OCI-LY7 (cell line): ENCODE measurements around the gene ZNF668.

Source experiments
- EZH2phosphoT487 ChIP-seq: fragments of 200-600 bp; sonication (generic); IDR thresholded peaks from 2 replicates; pipeline ENCODE4 v1.6.1; 2018; ENCODE audit warnings: low read depth, borderline replicate concordance, mild to moderate bottlenecking, mixed run types, antibody characterized with exemption, low read length, moderate library complexity, mixed read lengths
- TF ChIP-seq, protein P1 (sequence below): fragments of 200-600 bp; sonication (generic); conservative IDR thresholded peaks from 2 replicates; pipeline ENCODE4 v1.5.1; 2014; ENCODE audit warnings: mild to moderate bottlenecking, antibody characterized with exemption, low read length, moderate library complexity, mixed read lengths

DNA sequence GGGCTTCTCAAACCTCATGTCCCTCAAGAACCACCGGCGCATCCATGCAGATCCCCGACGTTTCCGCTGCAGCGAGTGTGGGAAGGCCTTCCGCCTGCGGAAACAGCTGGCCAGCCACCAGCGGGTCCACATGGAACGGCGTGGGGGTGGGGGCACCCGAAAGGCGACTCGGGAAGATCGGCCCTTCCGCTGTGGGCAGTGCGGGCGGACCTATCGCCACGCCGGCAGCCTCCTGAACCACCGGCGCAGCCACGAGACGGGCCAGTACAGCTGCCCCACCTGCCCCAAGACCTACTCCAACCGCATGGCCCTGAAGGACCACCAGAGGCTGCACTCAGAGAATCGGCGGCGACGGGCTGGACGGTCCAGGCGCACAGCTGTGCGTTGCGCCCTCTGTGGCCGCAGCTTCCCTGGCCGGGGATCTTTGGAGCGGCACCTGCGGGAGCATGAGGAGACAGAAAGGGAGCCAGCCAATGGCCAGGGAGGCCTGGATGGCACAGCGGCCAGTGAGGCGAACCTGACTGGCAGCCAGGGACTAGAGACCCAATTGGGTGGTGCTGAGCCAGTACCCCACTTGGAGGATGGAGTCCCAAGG is 6.1 kb upstream of the ZNF668 start:
- TF ChIP-seq, protein P1, sequence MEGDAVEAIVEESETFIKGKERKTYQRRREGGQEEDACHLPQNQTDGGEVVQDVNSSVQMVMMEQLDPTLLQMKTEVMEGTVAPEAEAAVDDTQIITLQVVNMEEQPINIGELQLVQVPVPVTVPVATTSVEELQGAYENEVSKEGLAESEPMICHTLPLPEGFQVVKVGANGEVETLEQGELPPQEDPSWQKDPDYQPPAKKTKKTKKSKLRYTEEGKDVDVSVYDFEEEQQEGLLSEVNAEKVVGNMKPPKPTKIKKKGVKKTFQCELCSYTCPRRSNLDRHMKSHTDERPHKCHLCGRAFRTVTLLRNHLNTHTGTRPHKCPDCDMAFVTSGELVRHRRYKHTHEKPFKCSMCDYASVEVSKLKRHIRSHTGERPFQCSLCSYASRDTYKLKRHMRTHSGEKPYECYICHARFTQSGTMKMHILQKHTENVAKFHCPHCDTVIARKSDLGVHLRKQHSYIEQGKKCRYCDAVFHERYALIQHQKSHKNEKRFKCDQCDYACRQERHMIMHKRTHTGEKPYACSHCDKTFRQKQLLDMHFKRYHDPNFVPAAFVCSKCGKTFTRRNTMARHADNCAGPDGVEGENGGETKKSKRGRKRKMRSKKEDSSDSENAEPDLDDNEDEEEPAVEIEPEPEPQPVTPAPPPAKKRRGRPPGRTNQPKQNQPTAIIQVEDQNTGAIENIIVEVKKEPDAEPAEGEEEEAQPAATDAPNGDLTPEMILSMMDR, result no peak
- TF ChIP-seq EZH2phosphoT487, result no peak
